Erythroblast (primary cell): Measurements from ENCODE around the gene SPATA25.
A peak's percentile ranks its signal among the peaks of the same experiment; 100 is the strongest.

Source experiments
- DNase-seq, 2 experiments: peaks; one replicate each; lab custom pipeline; 2025; lab: John Stamatoyannopoulos, UW
- GATA1 ChIP-seq: IDR thresholded peaks from 2 replicates; pipeline ENCODE4 v1.6.1; 2011; ENCODE audit warnings: low read depth, mild to moderate bottlenecking, control low read depth, low read length, moderate library complexity
- POLR2A ChIP-seq: IDR thresholded peaks from 2 replicates; pipeline ENCODE4 v1.6.1; 2011; ENCODE audit warnings: mild to moderate bottlenecking, low read length

The SPATA25 gene

DNA sequence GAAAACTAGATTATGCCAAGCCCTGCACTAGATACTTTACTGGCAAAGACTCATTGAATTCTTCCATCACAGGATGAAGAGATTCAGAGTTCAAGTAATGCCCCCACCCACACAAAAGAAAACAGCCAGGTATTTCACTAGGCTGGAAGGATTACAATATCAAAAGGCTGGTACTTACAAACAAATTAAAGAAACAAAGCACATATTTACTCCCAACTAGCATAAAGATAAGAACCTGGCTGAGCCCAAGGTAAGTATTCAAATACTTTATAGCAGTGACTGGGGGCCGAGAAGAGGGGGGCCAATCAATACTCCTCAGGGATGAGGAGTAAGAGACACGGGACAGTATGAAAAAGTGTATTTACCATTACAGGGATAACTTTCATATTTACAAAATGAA lies 33.9 kb downstream of the SPATA25 start:
- TF ChIP-seq POLR2A = no peak
- no peak for TF ChIP-seq GATA1
- DNase-seq = no peak

DNA sequence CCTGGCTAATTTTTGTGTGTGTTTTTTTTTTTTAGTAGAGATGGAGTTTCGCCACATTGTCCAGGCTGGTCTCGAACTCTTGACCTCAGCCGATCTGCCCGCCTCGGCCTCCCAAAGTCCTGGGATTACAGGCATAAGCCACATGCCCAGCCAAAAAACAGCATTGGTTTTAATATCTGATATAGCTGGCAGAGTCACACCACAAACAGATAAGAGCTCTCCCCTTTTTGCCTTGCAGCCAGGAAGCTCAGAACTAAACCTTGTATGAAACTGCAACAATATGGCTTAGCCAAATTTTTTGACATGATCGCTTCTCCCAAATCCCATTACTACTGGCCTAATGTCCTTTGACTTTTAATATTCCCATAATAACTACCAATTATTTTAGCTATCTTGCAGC lies 35.1 kb downstream of the SPATA25 start:
- TF ChIP-seq GATA1 = no peak
- no peak for TF ChIP-seq POLR2A
- DNase-seq = peak; percentile 36 to 57

- no peak for DNase-seq
- TF ChIP-seq POLR2A (no peak), GATA1 (no peak)
Measured at GRCh38 chr20:45851501-45851900, 35.9 kb downstream of the SPATA25 start.

- TF ChIP-seq GATA1 (peak; percentile 12), POLR2A (peak; percentile 28)
- peak; percentile 91 to 94 for DNase-seq
Measured at GRCh38 chr20:45850926-45851325, 36.5 kb downstream of the SPATA25 start.

DNA sequence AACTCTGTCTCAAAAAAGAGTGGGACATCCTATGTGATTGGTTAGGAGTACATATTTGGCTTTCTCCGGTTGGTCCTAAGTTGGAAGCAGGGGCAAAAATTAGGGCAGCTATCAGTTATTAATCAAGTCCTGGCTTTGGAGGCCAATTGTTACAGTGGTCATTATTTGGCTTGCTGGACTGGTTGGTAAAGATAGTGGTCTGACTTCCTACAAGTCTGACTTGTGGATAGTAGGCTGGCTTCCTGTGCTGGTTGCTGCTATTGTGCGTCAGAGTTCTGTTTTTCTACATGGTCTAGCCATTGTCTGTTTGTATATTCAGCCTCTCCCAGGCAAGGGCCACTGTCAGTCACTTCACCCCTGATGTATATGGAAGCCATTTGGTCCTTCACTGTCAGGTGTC lies 37.2 kb downstream of the SPATA25 start:
- DNase-seq = peak in 1 of 2 experiments; percentile 21
- TF ChIP-seq POLR2A (no peak), GATA1 (no peak)

GRCh38 chr20:45848969-45849582 lies 38.3 kb downstream of the SPATA25 start:
- TF ChIP-seq GATA1 (no peak), POLR2A (no peak)
- no peak for DNase-seq

DNA sequence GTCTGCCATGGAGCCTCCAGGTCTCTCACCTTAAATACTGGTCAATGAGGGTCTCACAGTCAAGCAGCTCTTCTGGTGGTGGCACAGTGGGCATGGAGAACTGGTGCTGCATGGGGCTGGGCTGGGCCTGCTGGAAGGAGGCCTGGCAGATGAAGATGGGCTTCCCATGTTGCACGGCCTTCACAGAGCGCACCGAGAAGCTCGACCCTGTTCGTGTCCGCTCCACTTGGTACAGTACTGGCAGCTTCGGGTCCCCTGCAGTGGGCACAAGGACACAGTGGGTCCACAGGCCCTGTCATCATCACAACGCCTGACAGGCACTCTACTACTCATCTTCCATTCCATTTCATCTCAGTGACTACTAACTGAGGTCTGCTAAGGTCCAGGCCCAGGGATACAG lies 39.0 kb downstream of the SPATA25 start:
- TF ChIP-seq GATA1 = no peak
- no peak for TF ChIP-seq POLR2A
- DNase-seq = no peak

GRCh38 chr20:45845452-45845851 lies 42.0 kb downstream of the SPATA25 start:
- TF ChIP-seq GATA1 = no peak
- TF ChIP-seq POLR2A = no peak

GRCh38 chr20:45843506-45843905 lies 43.9 kb downstream of the SPATA25 start:
- no peak for DNase-seq
- TF ChIP-seq POLR2A (no peak), GATA1 (no peak)

More at GRCh38 chr20:45845452-45845851, 42.0 kb downstream of the SPATA25 start:
- DNase-seq = no peak

GRCh38 chr20:45842169-45842812 lies 45.1 kb downstream of the SPATA25 start:
- TF ChIP-seq POLR2A = no peak
- TF ChIP-seq GATA1 = no peak
- DNase-seq = no peak

GRCh38 chr20:45841407-45842129 lies 45.9 kb downstream of the SPATA25 start:
- TF ChIP-seq POLR2A (no peak), GATA1 (no peak)

DNA sequence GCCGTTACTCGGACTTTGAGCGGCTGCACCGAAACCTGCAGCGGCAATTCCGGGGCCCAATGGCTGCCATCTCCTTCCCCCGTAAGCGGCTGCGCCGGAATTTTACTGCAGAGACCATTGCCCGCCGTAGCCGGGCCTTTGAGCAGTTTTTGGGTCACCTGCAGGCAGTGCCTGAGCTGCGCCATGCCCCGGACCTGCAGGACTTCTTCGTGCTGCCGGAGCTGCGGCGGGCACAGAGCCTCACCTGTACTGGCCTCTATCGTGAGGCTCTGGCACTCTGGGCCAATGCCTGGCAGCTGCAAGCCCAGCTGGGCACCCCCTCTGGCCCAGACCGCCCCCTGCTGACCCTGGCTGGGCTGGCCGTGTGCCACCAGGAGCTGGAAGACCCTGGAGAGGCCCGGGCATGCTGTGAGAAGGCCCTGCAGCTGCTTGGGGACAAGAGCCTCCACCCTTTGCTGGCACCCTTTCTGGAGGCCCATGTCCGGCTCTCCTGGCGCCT lies 46.7 kb downstream of the SPATA25 start:
- TF ChIP-seq POLR2A (no peak), GATA1 (no peak)
- DNase-seq = no peak

More at GRCh38 chr20:45841407-45842129, 45.9 kb downstream of the SPATA25 start:
- no peak for DNase-seq

GRCh38 chr20:45836841-45837240 lies 50.6 kb downstream of the SPATA25 start:
- peak; percentile 70 to 89 for DNase-seq
- TF ChIP-seq POLR2A (no peak), GATA1 (no peak)
